CD4-positive, alpha-beta T cell treated with Interleukin-4 for 1 hour (primary cell): ENCODE measurements around the gene AHCYL1.

Source experiments
- DNase-seq, 2 donors: peaks; one replicate each; pipeline ENCODE4 v3.0.0-alpha.2; 2020 to 2022

AHCYL1 gene

GRCh38 chr1:110040548-110040947 is 56.0 kb downstream of the AHCYL1 start:
- no peak for DNase-seq

- no peak for DNase-seq
These were observed 58.5 kb downstream of the AHCYL1 start for GRCh38 chr1:110043016-110043415.

- no peak for DNase-seq
These were observed 62.9 kb downstream of the AHCYL1 start for GRCh38 chr1:110047463-110047862.

GRCh38 chr1:110048240-110048639 is 63.7 kb downstream of the AHCYL1 start:
- no peak for DNase-seq

GRCh38 chr1:110048923-110049601 is 64.5 kb downstream of the AHCYL1 start:
- no peak for DNase-seq

GRCh38 chr1:110049801-110050601 is 65.4 kb downstream of the AHCYL1 start:
- DNase-seq = no peak

GRCh38 chr1:110050602-110051261 is 66.2 kb downstream of the AHCYL1 start:
- no peak for DNase-seq

GRCh38 chr1:110051262-110051648 is 66.7 kb downstream of the AHCYL1 start:
- DNase-seq = no peak

- peak; percentile 48 to 60 for DNase-seq
These were observed 69.2 kb downstream of the AHCYL1 start for GRCh38 chr1:110053552-110054428.

GRCh38 chr1:110055493-110056284 is 71.1 kb downstream of the AHCYL1 start:
- no peak for DNase-seq

- DNase-seq = no peak
These were observed 71.7 kb downstream of the AHCYL1 start for GRCh38 chr1:110056285-110056683.

GRCh38 chr1:110056776-110057175 is 72.2 kb downstream of the AHCYL1 start:
- no peak for DNase-seq

GRCh38 chr1:110057963-110058518 is 73.5 kb downstream of the AHCYL1 start:
- DNase-seq = no peak

- DNase-seq = no peak
These were observed 74.0 kb downstream of the AHCYL1 start for GRCh38 chr1:110058591-110058990.

GRCh38 chr1:110059133-110059863 is 74.7 kb downstream of the AHCYL1 start:
- no peak for DNase-seq

GRCh38 chr1:110060034-110060661 is 75.6 kb downstream of the AHCYL1 start:
- peak; percentile 62 to 69 for DNase-seq

- DNase-seq = no peak
These were observed 76.1 kb downstream of the AHCYL1 start for GRCh38 chr1:110060662-110061060.

GRCh38 chr1:110061341-110061740 is 76.8 kb downstream of the AHCYL1 start:
- no peak for DNase-seq

- DNase-seq = no peak
These were observed 78.0 kb downstream of the AHCYL1 start for GRCh38 chr1:110062612-110063011.

- no peak for DNase-seq
These were observed 79.2 kb downstream of the AHCYL1 start for GRCh38 chr1:110063781-110064180.
